K562 (cell line): Measurements from ENCODE around the gene SERPINE1. TPM values are rescaled to one million over a fixed set of nuclear protein-coding genes. Genes with fewer than 3 reads are reported as not detected.

Experiments
- ERF ChIP-seq: fragments of 450-650 bp; formaldehyde crosslinking; IDR thresholded peaks from 2 replicates; pipeline ENCODE4 v1.4.0; 2020; ENCODE audit warnings: mild to moderate bottlenecking, mixed read lengths
- GTF2A2 ChIP-seq: IDR thresholded peaks from 2 replicates; pipeline ENCODE4 v1.6.1; 2016; ENCODE audit warnings: mild to moderate bottlenecking, missing genetic modification characterization, missing compliant biosample characterization
- LEF1 ChIP-seq: fragments of 450-650 bp; IDR thresholded peaks from 2 replicates; pipeline ENCODE4 v1.6.1; 2016; ENCODE audit warnings: mild to moderate bottlenecking
- NRF1 ChIP-seq, 2 experiments: fragments of 450-650 bp; IDR thresholded peaks in 1 of 2; conservative IDR thresholded peaks in 1 of 2; 2 replicates each; pipeline ENCODE4 v1.6.1; 2014; ENCODE audit warnings: mild to moderate bottlenecking in 2 of 2
- PML ChIP-seq: IDR thresholded peaks from 2 replicates; pipeline ENCODE4 v1.6.1; 2012; ENCODE audit warnings: low read length, inconsistent platforms
- SAFB2 ChIP-seq: fragments of 200-400 bp; formaldehyde crosslinking; IDR thresholded peaks from 2 replicates; pipeline ENCODE4 v1.6.1; 2018; ENCODE audit warnings: borderline replicate concordance, low read length, low read depth, moderate library complexity; ENCODE audit not compliant: severe bottlenecking
- SMARCA4 ChIP-seq: fragments of 450-650 bp; IDR thresholded peaks from 2 replicates; pipeline ENCODE4 v1.6.1; 2016
- TRIM24 ChIP-seq, 2 experiments: fragments of 450-650 bp; IDR thresholded peaks; 2 replicates each; pipeline ENCODE4 v1.6.1; 2016
- ZFP30 ChIP-seq: fragments of 250-450 bp; sonication (Bioruptor Pico); IDR thresholded peaks from 2 replicates; pipeline ENCODE4 v1.8.0; 2022; ENCODE audit warnings: moderate library complexity, mild to moderate bottlenecking, inconsistent platforms, borderline replicate concordance
- ZNF239 ChIP-seq: fragments of 250-450 bp; sonication (Bioruptor Pico); IDR thresholded peaks from 2 replicates; pipeline ENCODE4 v1.4.0; 2020; ENCODE audit warnings: mild to moderate bottlenecking
- ZNF282 ChIP-seq: sonication (generic); formaldehyde crosslinking; IDR thresholded peaks from 2 replicates; pipeline ENCODE4 v1.8.1; 2023; ENCODE audit warnings: missing genetic modification reagents
- ZNF354B ChIP-seq: fragments of 250-450 bp; sonication (Bioruptor Pico); IDR thresholded peaks from 2 replicates; pipeline ENCODE4 v1.4.0; 2020
- ZNF830 ChIP-seq: fragments of 250-450 bp; sonication (Bioruptor Pico); IDR thresholded peaks from 2 replicates; pipeline ENCODE4 v1.5.0; 2021; ENCODE audit warnings: mild to moderate bottlenecking
- polyA plus RNA-seq, 8 experiments: library from polyadenylated mRNA; depleted of rRNA in 4 of 8; stranded (reverse) in 5 of 8; unstranded in 3 of 8; fragments of >200 nt; fragmentation: Nextera tagmentation in 2 of 8; fragmentation: Illumina TruSeq in 1 of 8; extraction: Ambion mirVana in 2 of 8; extraction: Trizol in 1 of 8; gene quantifications; 2 replicates each; pipeline versions ENCODE4 v1.2.1 to v1.2.3, GENCODE V29; 2011 to 2014; ENCODE audit warnings: inconsistent platforms in 1 of 8, missing spikeins in 1 of 8
- total RNA-seq, 7 experiments: library from RNA; depleted of rRNA in 6 of 7; stranded (reverse); fragments of >200 nt in 6 of 7; fragmentation: Illumina TruSeq in 2 of 7; extraction: Trizol in 2 of 7; gene quantifications; 2 replicates each; pipeline versions ENCODE4 v1.2.1 to v1.2.3, GENCODE V29; 2011 to 2021; ENCODE audit warnings: low replicate concordance in 1 of 7
- TF ChIP-seq, protein P1 (sequence below): sonication (generic); formaldehyde crosslinking; IDR thresholded peaks from 2 replicates; pipeline ENCODE4 v1.8.0; 2023; ENCODE audit warnings: mild to moderate bottlenecking, missing genetic modification reagents
- TF ChIP-seq, protein P2 (sequence below): fragments of 250-450 bp; sonication (Bioruptor Pico); IDR thresholded peaks from 2 replicates; pipeline ENCODE4 v1.9.0; 2021; ENCODE audit warnings: mild to moderate bottlenecking, inconsistent platforms
- TF ChIP-seq, protein P3 (sequence below): fragments of 450-650 bp; conservative IDR thresholded peaks from 2 replicates; pipeline ENCODE4 v1.6.1; 2016; ENCODE audit warnings: missing genetic modification characterization, low read depth, mild to moderate bottlenecking, control low read depth, missing compliant biosample characterization
- TF ChIP-seq, protein P4 (sequence below): fragments of 450-650 bp; conservative IDR thresholded peaks from 2 replicates; pipeline ENCODE4 v1.6.1; 2016; ENCODE audit warnings: missing genetic modification characterization, low read depth, mild to moderate bottlenecking, missing compliant biosample characterization, moderate library complexity
- TF ChIP-seq, protein P5 (sequence below), 3 experiments: fragments of 200-800 bp in 1 of 3; sonication (Bioruptor generic) in 1 of 3; sonication (generic) in 1 of 3; formaldehyde crosslinking in 1 of 3; IDR thresholded peaks; 2 replicates each; pipeline versions ENCODE4 v1.6.1 to v1.8.0; 2016 to 2022; ENCODE audit warnings: mild to moderate bottlenecking in 2 of 3, missing compliant biosample characterization in 2 of 3, missing genetic modification characterization in 2 of 3, missing genetic modification reagents in 1 of 3

Gene SERPINE1
- total and polyA plus RNA-seq, 9 of the 15 experiments (the other 6 are each of a cell fraction or from before 2014, with no cell fraction given): 0.22 to 4.8 (median 0.91) TPM

DNA sequence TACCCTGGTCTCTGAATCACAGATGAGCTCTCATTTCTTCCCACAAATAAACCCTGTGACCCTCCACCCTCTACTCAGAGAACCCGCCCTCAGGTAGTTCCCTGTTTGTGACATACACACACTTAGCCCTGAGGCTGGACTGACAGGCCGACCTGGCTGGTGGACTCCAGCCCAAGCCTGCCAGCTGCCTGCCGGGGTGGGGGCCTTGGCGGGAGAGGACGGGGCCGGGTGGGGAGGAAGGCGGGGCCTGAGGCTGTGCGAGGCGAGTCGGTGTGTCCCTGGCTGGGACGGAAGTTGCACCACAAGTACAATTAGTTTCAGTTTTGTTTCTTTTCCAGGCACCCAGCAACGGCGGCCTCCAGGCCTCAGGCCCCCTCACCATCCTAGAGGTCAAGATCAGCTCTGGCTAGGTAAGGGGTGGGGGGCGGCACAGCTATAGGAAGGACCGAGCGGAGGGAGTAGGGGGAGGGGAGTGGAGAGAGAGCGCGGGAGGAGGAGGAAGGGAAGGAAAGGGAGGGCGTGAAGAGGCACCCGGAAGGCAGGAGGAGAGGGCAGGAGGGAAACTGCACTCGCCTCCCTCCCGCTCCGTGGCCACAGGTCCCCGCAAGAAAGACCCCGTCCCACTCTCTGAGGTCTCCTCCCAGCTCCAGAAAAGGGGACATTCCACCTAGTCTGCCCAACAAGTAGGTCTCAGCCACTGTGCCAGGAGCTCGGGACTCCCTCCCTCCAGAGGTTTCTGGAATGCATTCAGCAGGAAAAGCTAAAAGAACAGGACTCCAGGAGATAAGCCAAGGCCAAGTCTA is 41.5 kb upstream of the SERPINE1 start, which contains the start of gene TRIM56 (continued):
- TF ChIP-seq PML (peak; percentile 26; the same call in 1 of the 2 replicates), ERF (CRISPR knock-in tag) (no peak), ZFP30 (CRISPR knock-in tag) (no peak), LEF1 (peak; percentile 77), GTF2A2 (tag) (no peak), ZNF354B (CRISPR knock-in tag) (no peak), SAFB2 (no peak), ZNF830 (CRISPR knock-in tag) (no peak), SMARCA4 (peak; percentile 55; the same call in 1 of the 2 replicates), NRF1 (conservative IDR thresholded peaks at IDR 0.05 in 1 of 2, IDR thresholded peaks at IDR 0.05 in 1 of 2) (peak; percentile 69 to 75), ZNF239 (CRISPR knock-in tag) (no peak), TRIM24 (IDR thresholded peaks at IDR 0.05) (peak; percentile 56 to 74; a peak in 1 of 4 replicates), ZNF282 (CRISPR knock-in tag) (no peak)
- TF ChIP-seq, protein P1, sequence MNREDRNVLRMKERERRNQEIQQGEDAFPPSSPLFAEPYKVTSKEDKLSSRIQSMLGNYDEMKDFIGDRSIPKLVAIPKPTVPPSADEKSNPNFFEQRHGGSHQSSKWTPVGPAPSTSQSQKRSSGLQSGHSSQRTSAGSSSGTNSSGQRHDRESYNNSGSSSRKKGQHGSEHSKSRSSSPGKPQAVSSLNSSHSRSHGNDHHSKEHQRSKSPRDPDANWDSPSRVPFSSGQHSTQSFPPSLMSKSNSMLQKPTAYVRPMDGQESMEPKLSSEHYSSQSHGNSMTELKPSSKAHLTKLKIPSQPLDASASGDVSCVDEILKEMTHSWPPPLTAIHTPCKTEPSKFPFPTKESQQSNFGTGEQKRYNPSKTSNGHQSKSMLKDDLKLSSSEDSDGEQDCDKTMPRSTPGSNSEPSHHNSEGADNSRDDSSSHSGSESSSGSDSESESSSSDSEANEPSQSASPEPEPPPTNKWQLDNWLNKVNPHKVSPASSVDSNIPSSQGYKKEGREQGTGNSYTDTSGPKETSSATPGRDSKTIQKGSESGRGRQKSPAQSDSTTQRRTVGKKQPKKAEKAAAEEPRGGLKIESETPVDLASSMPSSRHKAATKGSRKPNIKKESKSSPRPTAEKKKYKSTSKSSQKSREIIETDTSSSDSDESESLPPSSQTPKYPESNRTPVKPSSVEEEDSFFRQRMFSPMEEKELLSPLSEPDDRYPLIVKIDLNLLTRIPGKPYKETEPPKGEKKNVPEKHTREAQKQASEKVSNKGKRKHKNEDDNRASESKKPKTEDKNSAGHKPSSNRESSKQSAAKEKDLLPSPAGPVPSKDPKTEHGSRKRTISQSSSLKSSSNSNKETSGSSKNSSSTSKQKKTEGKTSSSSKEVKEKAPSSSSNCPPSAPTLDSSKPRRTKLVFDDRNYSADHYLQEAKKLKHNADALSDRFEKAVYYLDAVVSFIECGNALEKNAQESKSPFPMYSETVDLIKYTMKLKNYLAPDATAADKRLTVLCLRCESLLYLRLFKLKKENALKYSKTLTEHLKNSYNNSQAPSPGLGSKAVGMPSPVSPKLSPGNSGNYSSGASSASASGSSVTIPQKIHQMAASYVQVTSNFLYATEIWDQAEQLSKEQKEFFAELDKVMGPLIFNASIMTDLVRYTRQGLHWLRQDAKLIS (CRISPR knock-in tag): no peak
- TF ChIP-seq, protein P2, sequence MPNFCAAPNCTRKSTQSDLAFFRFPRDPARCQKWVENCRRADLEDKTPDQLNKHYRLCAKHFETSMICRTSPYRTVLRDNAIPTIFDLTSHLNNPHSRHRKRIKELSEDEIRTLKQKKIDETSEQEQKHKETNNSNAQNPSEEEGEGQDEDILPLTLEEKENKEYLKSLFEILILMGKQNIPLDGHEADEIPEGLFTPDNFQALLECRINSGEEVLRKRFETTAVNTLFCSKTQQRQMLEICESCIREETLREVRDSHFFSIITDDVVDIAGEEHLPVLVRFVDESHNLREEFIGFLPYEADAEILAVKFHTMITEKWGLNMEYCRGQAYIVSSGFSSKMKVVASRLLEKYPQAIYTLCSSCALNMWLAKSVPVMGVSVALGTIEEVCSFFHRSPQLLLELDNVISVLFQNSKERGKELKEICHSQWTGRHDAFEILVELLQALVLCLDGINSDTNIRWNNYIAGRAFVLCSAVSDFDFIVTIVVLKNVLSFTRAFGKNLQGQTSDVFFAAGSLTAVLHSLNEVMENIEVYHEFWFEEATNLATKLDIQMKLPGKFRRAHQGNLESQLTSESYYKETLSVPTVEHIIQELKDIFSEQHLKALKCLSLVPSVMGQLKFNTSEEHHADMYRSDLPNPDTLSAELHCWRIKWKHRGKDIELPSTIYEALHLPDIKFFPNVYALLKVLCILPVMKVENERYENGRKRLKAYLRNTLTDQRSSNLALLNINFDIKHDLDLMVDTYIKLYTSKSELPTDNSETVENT (CRISPR knock-in tag): peak; percentile 50; the same call in 1 of the 2 replicates
- TF ChIP-seq, protein P3, sequence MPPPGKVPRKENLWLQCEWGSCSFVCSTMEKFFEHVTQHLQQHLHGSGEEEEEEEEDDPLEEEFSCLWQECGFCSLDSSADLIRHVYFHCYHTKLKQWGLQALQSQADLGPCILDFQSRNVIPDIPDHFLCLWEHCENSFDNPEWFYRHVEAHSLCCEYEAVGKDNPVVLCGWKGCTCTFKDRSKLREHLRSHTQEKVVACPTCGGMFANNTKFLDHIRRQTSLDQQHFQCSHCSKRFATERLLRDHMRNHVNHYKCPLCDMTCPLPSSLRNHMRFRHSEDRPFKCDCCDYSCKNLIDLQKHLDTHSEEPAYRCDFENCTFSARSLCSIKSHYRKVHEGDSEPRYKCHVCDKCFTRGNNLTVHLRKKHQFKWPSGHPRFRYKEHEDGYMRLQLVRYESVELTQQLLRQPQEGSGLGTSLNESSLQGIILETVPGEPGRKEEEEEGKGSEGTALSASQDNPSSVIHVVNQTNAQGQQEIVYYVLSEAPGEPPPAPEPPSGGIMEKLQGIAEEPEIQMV (tag): no peak
- TF ChIP-seq, protein P4, sequence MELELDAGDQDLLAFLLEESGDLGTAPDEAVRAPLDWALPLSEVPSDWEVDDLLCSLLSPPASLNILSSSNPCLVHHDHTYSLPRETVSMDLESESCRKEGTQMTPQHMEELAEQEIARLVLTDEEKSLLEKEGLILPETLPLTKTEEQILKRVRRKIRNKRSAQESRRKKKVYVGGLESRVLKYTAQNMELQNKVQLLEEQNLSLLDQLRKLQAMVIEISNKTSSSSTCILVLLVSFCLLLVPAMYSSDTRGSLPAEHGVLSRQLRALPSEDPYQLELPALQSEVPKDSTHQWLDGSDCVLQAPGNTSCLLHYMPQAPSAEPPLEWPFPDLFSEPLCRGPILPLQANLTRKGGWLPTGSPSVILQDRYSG (tag): no peak
- TF ChIP-seq, protein P5, sequence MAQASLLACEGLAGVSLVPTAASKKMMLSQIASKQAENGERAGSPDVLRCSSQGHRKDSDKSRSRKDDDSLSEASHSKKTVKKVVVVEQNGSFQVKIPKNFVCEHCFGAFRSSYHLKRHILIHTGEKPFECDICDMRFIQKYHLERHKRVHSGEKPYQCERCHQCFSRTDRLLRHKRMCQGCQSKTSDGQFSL (CRISPR knock-in tag; IDR thresholded peaks at IDR 0.05): no peak
- TF ChIP-seq, protein P5 (tag; IDR thresholded peaks at IDR 0.05): no peak
